ENCODE measurements around the gene RNF220. TPM values are rescaled to one million over a fixed set of nuclear protein-coding genes. Genes with fewer than 3 reads are reported as not detected.

The RNF220 gene
- total RNA-seq, 1 donor from 2014 or later = 74.3 TPM

DNA sequence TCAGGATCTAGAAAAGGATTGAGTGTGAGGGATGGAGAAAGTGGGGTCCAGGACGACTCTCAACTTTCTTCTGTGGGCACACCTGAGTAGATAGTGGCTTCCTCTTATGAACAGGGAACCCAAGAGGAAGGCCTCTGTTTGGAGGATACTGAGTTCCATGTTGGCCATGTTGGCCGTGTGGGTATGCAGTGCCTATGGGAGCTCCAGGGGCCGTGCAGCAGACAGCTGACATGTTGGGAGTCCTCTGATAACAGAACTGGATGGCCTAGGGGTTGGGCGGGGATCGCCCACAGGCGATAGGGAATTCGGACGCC is 226.2 kb downstream of the RNF220 start:
- no peak for DNase-seq (ENCODE audit: extremely low read depth, low read depth, low spot score)

DNA sequence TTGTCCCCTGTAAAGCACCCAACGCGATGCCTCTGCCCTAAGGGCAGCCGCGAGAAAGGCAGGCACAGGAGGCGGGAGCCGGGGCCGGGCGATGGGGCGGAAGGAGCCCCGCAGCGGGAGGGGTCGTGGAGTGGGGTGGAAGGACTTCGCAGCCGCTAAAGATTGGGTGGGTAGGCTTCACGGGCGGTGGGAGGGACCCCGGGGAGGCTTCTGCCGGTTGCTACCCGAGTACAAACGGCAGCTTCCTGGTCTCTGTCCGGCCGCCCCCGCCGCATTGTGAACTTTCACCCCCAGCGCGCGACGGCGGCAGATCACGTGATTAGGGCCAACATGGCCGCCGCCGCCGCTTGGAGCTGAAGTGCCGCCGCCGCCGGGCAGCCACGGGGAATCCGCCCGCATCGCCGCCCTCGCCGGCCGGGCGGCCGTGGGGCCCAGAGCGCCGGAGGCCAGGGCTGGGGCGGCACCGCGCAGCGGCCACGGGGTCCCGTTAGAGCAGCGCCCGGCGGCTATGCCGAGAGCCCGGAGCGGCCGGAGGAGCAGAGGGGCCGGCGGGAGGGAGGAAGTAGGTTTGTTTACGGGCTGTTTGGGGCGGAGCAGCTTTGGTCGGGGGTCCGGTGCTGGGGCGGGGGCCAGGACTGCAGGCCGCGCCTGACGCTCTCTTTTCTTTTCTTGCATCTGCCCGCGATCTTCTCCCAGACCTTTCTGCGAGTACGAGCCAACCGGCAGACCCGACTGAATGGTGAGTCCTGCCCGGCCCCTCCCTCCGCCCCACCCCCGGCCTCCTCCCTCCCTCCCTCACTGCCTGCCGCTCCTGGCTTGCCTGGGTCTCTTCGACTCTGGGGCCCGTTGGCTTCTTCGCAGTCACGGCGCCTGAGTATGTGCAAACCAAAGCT is 226.8 kb downstream of the RNF220 start:
- DNase-seq (ENCODE audit: extremely low read depth, low read depth, low spot score) = no peak

DNA sequence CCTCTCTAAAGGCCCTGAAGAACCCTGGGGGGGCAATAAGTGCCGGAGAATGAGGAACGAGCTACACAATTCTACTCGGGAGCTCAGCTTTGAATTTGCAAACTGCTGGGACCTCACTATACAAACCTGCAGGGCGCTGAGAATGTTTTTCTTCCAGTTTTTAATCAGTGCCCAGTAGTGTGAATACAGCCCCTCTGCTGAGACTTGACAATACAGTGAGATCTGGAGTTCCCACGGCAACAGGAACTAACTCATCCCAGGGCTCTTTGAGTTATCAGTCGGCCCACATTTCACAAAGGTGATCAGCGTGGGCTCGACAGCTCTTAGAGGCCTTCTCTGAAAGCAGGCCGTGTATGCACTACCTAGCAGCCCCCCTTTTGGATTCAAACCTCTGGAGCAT is 227.5 kb downstream of the RNF220 start:
- no peak for DNase-seq (ENCODE audit: extremely low read depth, low read depth, low spot score)

DNA sequence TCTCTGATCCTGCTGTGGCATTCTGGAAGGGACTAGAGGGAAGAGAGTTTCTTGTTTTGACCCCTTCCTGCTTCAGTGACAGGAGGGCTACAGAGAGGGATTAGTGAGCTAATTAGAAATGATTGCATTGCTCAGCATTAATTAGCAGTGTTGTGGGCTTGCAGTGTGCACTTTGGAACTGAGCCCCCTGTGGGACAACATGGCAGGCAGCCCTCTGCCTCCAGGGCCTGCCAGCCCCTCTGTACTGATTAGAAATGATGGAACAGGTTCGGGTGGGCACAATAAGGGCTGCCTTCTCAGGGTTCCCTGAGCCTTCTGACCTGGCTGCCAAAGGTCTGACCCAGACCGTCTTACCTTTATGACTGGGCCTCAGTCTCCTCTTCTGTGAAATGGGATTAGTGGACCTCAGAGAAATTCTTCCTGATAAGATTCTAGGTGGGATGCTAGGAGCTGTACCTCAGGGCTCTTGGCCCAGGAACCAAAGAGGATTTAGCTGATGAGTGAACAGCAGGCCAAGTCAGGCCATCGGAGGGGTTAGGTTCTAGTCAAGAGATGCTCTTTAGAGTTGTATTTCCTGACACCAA is 229.6 kb downstream of the RNF220 start:
- no peak for DNase-seq (ENCODE audit: extremely low read depth, low read depth, low spot score)

DNA sequence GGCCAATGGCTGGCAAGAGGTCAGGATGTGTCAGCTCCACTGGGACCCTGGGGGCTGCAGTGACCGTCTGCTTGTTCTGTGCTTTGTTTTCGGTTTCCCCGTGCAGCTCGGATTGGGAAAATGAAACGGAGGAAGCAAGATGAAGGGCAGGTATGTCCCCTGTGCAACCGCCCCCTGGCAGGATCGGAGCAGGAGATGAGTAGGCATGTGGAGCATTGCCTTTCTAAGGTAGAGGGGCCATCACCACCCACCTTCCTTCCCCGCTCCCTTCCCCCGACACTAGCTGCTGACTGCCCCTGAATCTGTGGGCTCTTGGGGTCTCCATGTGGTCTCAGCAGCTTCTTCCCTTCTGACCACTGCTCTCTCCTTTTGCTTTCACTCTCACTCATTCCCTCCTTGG is 230.4 kb downstream of the RNF220 start:
- no peak for DNase-seq (ENCODE audit: extremely low read depth, low read depth, low spot score)

DNA sequence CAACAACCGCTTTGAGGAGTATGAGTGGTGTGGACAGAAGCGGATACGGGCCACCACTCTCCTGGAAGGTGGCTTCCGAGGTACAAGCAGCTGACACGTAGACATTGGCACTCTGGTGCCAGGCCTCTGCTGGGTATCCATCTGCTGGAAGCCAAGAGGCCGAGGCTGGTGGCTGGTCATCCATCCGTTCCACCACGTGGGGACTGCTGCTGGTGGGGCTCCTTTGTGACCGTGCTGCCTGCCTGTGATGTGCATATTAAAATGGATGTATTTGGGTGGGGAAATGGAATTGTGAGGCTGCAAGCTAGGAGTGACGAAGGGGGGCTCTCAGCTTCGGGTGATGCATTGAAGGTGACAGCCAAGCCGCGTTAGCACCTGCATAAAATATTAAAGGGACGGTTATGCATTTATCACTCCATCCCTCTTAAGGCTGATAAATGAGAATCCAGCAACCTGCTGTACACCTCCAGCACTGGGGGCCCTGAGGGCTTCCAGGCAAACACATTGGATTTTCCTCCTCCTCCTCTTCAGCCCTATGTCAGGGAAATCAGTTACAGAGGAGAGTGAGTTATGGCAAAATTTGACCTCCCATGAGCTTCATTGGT is 231.1 kb downstream of the RNF220 start:
- no peak for DNase-seq (ENCODE audit: extremely low read depth, low read depth, low spot score)

DNA sequence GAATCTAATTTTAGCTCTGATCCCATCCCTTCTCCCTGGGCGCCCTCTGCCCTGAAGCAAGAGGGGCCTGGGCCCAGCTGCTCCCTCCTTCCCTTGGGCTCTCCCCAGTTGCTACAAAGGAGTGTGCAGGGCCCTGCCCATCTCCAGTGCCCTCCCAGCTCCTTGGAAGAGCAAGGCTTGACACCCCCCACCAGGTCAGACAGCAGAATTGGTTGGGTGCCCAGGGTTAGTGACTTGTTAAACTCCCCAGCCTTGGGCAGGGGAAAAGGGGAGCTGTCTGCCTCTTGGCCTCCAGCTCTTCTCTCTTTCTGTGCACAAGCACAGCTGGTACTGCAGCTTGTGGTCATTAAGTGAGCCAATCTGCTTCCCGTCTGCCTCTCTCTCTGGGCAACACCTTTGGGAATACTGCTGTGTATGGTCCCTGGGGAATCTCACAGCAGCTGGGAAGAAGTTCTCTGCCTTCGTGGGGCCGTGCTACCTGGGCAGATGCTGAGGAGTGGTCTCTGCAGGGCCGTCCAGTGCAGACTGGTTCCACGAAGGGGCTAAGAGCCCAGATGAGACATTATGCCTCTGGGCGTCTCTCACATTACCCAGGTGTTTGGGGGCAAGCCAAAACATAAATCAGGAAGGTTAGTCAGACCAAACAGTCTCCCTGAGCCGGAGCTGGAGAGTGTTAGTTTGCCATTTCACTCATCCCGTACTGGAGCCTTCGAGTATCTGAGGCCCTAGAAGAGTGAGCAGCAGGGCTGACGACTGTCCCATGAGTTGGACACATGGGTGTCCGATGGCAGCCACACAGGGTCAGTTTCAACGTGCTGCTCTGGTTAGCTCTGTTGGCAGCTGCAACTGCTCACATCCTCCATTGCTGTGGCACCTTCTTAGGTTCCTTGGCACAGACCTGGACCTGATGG is 231.9 kb downstream of the RNF220 start:
- DNase-seq (ENCODE audit: extremely low read depth, low read depth, low spot score) = no peak

DNA sequence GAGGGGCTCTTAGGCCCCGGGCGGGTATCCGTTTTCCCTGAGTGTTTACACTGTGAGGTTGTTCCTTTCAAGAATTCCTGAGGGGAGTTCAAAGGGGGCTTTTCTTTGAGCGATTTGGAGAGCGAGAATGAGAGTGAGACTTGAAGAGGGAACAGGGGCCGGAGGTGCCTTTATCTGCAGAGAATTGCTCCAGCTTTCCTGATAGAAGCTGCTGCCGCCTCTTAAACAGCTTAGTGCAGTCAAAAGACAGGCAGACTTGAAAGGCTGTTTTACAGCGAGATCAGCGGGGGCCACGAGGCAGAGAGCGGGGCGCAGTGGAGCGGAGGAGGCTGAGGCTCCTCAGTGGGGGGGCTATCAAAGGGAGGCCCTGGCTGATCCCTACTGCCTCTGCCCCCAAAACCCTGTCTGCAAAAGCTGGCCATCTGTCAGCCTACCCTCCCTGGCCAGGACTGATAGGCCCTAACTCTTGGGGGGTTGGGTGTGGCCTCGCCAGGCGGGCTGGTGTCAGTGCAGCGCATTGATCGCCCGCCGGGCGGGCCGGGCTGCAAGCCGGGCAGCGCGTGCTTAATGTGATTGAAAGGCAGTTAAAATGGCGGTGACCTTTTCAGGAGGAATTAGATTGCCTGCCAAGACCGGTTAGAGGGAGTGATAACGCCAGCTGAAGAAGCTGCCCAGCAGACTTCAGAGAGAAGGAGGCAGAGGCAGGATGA is 232.8 kb downstream of the RNF220 start:
- DNase-seq (ENCODE audit: extremely low read depth, low read depth, low spot score) = no peak

DNA sequence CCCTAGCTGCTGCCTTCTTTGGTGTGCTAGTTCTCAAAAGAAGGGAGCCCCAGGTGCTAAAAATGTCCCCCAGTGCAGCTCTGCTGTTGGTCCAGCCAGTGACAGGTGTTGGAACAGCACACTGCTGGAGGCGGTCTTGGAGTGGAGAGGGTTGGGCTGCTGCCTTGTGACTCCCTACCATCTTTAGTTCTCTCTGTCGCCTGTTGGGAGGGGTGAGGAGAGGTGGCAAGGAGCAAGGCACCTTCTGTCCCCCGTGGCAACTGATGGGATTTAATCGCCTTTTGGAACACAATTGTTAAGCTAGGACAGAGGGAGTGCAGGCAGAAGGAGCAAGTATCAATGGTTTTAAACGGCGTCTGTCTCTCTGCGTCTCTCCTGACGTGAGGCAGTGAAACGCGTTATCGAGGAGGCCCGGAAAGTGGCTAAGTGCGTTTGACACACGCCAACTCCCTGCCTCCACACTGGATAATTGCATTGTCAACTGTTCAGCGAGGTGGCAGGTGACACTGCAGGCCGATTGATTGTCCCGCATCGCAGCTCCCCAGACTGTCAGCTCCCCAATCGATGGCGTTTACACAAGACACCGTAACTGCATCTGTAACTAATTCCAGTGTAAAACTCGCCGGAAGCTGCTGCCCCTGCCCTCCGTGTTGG is 235.3 kb downstream of the RNF220 start:
- DNase-seq (ENCODE audit: extremely low read depth, low read depth, low spot score) = no peak

DNA sequence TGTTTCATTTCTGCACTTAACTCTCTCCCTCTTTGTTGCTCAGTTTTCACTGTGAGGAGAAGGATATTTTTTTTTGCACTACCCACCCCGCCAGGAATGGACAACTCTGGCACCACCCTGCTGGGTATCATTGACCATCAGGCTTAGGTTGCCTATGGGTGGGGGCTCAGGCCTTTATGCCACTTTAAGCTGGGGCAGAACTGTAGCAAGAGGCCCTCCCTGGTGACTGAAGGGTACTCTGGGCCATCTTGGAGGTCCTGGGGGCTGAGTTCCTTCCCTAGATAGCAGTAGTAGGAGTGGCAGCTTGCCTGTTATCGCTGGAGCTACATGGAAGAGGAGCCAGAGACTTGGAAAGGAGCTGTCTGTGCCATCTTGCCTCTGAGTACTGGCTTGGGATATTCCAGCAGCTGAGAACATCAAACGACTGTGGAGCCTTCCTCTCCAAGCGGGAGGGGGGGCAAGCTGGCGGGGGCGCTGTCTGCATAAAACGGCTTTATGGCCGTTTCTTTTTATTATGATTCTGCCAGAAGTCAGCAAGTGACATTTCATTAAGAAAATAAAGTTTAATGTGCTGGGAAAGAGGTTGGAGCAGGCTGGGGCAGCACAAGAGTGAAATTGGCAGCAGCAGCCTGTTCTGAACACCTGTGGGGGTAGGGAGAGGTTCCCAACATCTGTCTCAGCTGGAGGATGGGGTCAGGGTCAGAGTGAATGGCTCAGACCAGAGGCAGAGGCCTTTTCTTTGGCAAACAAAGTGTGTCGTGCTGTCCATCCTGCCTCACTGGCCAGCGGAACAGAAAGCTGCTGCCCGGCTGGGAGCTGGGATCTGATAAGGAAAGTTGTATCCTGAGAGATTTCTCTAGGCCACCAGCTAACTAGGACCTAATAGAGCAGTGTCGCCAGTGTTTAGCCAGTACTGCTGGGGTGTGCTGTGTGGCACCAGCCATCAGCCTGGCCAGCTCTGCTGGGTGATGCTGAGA is 236.4 kb downstream of the RNF220 start:
- no peak for DNase-seq (ENCODE audit: extremely low read depth, low read depth, low spot score)

DNA sequence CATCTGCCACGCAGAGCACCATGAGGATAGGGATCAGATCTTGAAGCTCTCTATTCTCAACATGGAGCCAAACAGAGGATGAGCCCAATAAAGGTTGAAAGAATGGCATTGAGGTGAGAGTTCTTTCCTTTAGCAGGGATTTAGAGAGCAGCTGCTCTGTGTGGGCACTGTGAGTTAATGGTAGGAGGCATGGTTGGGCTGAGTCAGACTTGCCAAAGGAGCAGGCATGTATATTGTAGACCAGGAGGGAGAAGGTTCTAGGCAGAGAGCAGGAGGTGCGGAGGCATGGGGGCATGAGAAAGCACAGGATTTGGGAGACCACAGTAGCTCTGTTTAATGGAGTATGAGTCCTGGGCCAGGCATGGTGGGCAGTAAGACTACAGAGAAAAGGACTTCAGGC is 237.2 kb downstream of the RNF220 start:
- no peak for DNase-seq (ENCODE audit: extremely low read depth, low read depth, low spot score)

DNA sequence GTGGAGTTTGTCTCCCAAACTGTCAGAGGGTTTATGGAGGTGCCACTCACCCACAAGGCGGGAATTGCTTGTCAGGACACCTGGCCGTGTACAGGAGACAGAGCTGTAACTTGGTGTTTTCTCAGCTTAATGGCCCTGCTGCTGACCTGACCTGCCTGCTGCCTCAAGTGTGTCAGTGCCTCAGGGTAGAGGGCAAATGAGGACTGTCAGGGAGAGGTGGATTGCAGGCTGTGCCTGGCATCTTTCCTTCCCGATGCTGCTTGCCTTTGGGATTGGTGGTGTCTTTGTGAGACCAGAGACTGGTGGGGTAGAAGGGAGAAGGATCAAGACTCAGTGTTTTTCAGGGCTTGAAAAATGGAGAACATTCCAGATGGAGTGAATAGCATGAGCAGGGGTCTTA is 237.9 kb downstream of the RNF220 start:
- DNase-seq (ENCODE audit: extremely low read depth, low read depth, low spot score) = no peak

DNA sequence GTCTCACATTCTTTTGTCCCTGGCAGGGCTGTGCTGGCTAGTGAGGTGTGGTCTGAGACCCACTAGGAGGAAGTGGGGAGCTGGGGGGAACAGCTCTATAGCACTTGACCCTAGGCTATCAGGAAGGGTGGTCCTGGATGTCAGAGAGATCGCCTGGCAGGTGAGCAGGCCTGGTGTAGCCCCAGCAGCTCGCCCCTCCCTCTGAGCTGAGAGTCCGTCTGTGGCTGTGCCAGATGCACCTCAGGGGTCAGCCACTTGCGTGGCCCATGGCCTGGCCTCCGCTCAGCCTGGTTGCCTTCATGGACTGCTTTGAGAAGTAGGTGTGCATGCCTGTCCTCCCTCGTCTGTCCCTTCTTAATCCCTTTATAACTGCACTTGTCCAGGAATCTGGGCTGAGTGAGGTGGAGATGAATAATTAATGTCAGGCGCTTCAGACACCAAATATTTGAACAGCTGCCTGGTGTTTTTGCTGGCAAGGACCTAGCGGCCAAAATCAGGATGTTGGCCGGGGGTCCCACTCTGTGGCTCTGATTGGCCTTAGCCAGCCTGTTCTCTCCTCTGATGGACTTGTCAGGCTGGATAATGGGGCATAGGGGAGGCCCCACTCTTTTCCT is 238.8 kb downstream of the RNF220 start:
- no peak for DNase-seq (ENCODE audit: extremely low read depth, low read depth, low spot score)

DNA sequence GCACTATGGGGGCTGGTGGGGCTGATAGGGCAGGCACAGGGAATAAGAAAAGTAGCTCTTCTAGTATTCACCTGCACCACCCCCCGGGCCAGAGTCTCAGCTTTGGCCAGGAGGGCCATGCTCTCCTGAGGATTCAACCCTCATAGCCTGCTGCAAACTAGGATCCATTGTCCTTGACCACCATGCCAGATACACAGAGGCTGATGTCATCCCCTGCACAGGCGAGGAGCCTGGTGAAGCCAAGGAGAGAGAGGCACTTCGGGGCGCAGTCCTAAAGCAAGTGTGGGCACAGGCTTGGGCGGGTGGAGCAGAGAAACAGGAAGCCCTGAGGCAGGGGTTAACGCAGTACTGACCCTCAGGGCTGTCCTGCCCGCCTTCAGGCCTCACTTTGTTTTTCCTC is 239.8 kb downstream of the RNF220 start:
- no peak for DNase-seq (ENCODE audit: extremely low read depth, low read depth, low spot score)

DNA sequence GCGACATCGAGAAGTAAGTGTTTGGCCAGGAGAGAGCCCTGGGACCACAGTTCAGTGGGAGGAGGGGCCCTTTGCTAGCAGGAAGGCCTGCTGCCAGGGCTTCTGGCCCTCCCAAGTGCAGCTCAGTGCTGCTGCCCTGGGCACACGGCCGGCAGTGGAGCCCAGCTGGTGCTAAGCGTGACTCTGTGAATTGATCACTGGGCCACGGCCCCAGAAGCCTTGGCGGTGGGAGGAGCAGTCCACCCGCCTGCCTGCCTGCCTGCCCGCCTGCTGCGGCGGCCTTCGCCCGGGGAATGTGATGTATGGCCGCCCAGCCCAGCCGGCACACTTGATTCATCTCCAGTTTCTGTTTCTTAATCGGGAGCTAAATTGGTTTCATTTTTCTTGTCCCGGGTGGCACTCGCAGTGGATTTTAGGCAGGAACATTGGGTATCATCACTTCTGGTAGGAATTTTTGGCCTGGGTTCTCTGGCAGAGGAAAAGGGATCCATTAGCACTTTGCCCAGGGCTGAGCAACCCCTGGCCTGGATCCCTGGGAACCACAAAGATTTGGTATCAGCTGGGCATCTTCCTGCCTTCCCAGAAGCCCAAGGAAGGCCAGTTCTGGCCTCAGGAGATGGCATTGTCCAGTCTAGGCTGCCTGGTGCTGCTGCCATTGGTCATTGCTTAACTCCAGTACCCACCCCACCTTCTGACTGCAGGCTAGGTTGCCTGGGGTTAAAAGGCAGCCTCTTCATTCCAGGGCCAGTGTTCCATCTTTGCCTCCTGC is 240.6 kb downstream of the RNF220 start:
- DNase-seq (ENCODE audit: extremely low read depth, low read depth, low spot score) = no peak

DNA sequence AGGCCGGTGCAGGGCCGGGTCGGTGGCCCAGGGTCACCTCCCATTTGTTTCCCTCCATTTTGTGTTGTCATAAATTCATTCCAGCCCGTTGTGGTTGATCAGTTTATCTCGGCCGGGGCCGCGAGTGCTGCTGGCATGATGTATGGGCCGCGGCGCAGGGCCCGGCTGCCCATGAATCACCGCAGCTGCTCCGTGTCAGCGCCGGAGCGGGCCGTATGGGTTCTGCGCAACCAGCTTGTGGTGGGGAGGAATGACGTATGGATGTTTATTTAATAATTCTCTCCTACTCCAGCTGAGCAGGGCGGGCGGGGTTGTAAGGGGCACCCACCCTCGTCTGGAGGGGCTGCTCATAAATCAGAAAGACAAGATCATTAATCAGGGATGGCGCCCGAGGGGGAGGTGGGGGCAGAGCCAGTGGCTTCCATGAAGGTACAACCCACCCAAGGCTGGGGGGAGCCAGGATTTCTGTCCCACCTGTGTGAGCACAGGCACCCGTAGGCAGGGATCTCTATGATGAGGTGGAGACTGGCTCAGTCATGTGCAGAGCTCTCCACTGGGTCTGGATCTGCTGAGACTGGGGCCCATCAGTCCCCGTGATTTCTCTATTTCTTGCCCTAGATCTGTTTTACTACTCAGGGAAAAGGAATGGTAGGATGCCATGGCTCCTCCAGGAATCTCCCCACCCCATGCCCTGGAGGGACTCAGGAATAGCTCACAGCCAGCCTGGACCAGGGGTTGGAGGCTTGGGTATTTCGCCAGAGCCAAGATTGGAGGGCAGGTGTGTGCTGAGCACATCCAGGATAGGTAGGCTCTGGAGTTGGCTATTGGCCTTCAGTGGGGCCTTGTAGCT is 241.4 kb downstream of the RNF220 start:
- DNase-seq (ENCODE audit: extremely low read depth, low read depth, low spot score) = no peak

DNA sequence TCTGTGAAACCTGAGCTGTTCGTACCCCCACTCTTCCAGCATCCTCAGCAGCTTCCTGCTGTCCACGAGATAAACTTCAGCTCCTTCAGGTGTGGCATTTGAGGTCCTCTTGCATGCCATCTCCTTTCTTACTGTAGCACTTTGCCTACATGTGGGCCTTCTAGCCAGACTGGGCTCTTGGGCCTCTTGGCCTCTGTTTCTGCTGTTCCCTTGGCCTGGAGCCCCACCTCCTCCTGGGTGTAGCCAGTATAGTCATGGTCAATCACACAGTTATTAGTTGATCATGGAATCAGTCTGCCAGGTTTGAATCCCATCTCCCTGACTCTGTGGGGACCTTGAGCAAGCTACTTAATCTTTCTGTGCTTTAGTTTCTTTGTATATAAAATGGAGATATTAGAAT is 242.8 kb downstream of the RNF220 start:
- no peak for DNase-seq (ENCODE audit: extremely low read depth, low read depth, low spot score)

Data from glomerular endothelial cell (primary cell).